Neutrophil (primary cell): ENCODE measurements around the gene RGS7BP.

ENCODE experiments used
- H3K27ac ChIP-seq: fragments of 200-600 bp; sonication (generic); 2 replicates; pipeline ENCODE4 v1.5.1; 2016; ENCODE audit warnings: mild to moderate bottlenecking, moderate library complexity
- H3K27me3 ChIP-seq: fragments of 200-600 bp; sonication (generic); 2 replicates; pipeline ENCODE4 v1.6.0; 2016; ENCODE audit warnings: mild to moderate bottlenecking
- H3K36me3 ChIP-seq: fragments of 200-600 bp; sonication (generic); 2 replicates; pipeline ENCODE4 v1.5.1; 2017
- H3K4me1 ChIP-seq, 2 experiments: fragments of 200-600 bp in 1 of 2; sonication (generic) in 1 of 2; 1 replicate in 1 of 2; 2 replicates in 1 of 2; pipeline versions ENCODE4 v1.5.1 to v1.6.1; 2013 to 2016; ENCODE audit warnings: low read depth in 1 of 2, low read length in 1 of 2, mild to moderate bottlenecking in 1 of 2, moderate library complexity in 1 of 2; ENCODE audit not compliant: control insufficient read depth in 1 of 2, insufficient read depth in 1 of 2
- H3K4me3 ChIP-seq, 2 experiments: fragments of 200-600 bp in 1 of 2; sonication (generic) in 1 of 2; 1 replicate in 1 of 2; 2 replicates in 1 of 2; pipeline ENCODE4 v1.5.1; 2013 to 2016; ENCODE audit warnings: low read depth in 1 of 2, low read length in 1 of 2, mild to moderate bottlenecking in 1 of 2, moderate library complexity in 1 of 2
- H3K9me3 ChIP-seq: fragments of 200-600 bp; sonication (generic); 2 replicates; pipeline ENCODE4 v1.5.1; 2016
- TF ChIP-seq, protein P1 (sequence below): fragments of 200-600 bp; sonication (generic); IDR thresholded peaks from 2 replicates; pipeline ENCODE4 v1.5.1; 2016; ENCODE audit warnings: antibody characterized with exemption

The RGS7BP gene

DNA sequence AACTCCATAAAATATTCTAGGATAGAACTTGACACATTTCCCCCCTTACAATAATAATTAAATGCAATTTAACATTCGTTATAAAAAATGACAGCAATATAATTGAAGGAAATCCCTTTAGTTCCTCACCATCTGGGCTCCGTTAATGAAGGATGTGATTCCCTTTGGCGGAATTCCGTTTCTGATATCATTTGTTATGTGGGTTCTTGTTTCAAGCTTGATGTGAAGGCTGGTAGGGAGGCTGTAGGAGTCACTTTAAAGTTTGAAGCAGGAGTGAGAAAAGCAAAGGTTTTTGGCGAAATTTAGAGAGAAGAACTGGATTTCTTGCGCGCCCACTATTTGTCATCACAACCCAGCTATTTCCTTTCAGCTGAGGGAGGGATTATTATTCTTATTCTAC is 4.0 kb downstream of the RGS7BP start:
- H3K27me3 ChIP-seq = peaks cover 46% of the 10 kb centered on the region
- no peaks in the 10 kb centered on the region for H3K4me1 ChIP-seq
- no peaks in the 10 kb centered on the region for H3K9me3 ChIP-seq
- no peak overlapping the region for H3K27ac ChIP-seq
- TF ChIP-seq, protein P1, sequence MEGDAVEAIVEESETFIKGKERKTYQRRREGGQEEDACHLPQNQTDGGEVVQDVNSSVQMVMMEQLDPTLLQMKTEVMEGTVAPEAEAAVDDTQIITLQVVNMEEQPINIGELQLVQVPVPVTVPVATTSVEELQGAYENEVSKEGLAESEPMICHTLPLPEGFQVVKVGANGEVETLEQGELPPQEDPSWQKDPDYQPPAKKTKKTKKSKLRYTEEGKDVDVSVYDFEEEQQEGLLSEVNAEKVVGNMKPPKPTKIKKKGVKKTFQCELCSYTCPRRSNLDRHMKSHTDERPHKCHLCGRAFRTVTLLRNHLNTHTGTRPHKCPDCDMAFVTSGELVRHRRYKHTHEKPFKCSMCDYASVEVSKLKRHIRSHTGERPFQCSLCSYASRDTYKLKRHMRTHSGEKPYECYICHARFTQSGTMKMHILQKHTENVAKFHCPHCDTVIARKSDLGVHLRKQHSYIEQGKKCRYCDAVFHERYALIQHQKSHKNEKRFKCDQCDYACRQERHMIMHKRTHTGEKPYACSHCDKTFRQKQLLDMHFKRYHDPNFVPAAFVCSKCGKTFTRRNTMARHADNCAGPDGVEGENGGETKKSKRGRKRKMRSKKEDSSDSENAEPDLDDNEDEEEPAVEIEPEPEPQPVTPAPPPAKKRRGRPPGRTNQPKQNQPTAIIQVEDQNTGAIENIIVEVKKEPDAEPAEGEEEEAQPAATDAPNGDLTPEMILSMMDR = no peak
- H3K36me3 ChIP-seq = no peaks in the 10 kb centered on the region
- no peak overlapping the region for H3K4me3 ChIP-seq

DNA sequence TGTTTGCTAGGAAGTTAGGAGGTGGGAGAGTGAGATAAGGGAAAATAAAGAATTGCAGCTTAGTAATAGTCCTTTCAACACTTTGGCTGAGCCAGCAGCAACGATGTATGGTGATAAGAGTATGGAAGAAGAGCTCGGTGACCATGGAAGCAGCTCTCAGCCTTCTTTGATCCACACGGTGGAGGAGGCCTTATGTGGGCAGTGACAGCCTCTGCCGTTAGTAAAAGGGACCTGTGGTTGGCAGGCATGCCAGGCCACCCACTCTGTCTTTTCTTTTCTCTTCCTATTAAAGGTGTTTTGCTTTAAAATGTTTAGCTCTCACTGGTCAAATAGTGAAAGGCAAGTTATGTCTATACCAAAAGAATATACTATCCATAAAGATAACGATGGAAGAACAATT is 7.7 kb downstream of the RGS7BP start:
- TF ChIP-seq, protein P1 = no peak
- H3K9me3 ChIP-seq = no peaks in the 10 kb centered on the region
- H3K27ac ChIP-seq = no peak overlapping the region

DNA sequence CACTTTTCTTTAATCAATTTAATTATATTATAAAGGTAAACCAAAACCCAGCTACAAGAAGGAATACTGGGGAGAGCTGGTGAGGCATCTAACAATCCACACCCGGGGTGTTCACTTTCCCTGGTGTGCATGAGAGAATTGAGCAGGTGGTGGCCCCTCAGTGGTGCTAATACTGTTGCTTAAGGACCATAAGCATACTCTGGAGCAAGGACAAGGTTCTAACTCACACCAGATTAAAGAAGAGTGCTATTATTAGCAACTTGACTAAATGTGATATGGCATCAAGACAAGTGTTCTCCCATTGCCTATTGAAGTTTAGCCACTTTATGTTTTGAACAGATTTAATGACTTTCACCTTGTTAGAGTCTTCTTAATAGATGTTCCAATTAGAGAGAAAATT is 8.8 kb downstream of the RGS7BP start:
- TF ChIP-seq, protein P1 = no peak
- Histone ChIP-seq H3K4me1 (no peaks in the 10 kb centered on the region), H3K9me3 (no peaks in the 10 kb centered on the region), H3K27ac (no peak overlapping the region), H3K27me3 (no peaks in the 10 kb centered on the region), H3K4me3 (no peak overlapping the region), H3K36me3 (no peaks in the 10 kb centered on the region)

More for the DNA sequence above, 7.7 kb downstream of the RGS7BP start:
- H3K4me3 ChIP-seq = no peak overlapping the region
- H3K27me3 ChIP-seq = peaks cover 10% of the 10 kb centered on the region
- H3K36me3 ChIP-seq = no peaks in the 10 kb centered on the region
- no peaks in the 10 kb centered on the region for H3K4me1 ChIP-seq

DNA sequence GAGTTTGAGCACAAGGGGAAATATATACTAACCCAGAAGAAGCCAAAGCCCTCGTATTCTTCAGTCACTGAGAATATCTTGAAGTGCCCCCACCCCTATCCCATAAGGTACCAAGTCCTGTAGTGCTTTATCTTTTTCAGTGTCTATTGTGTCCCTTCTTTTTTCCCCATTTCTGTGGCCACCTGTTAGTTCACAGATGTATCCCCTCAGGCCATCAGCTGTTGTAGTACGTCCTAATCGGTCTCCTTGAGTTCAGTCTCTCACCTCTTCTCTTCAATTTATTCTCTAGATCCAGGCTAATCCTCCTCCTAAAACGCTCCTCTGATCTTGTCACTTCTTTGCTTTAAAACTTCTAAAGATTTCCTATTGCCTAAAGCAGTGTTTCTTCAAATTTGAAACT is 10.4 kb downstream of the RGS7BP start:
- H3K9me3 ChIP-seq = no peaks in the 10 kb centered on the region
- H3K4me3 ChIP-seq = no peak overlapping the region
- TF ChIP-seq, protein P1 = no peak
- H3K36me3 ChIP-seq = no peaks in the 10 kb centered on the region
- no peaks in the 10 kb centered on the region for H3K27me3 ChIP-seq
- no peak overlapping the region for H3K27ac ChIP-seq
- H3K4me1 ChIP-seq = no peaks in the 10 kb centered on the region

DNA sequence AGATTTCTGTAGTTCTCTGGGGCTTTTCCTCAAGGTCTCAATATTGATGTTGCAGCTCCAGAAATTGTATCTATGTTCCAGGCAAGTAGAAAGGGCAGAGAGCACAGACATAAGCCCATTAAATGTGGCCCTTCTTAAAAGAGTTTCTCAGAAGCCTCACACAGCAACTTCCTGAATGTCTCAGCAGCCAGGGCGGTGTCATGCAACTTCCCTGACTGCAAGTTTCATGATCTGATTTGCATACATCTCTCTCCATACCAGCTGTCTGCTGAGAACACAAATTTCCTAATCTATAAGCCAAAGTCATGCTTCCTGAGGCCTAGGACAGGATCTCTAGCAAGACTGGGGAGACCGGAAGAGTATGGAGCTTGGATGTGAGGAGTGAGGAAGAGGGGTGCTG is 13.0 kb downstream of the RGS7BP start:
- H3K4me3 ChIP-seq = no peak overlapping the region
- H3K9me3 ChIP-seq = no peaks in the 10 kb centered on the region
- H3K36me3 ChIP-seq = no peaks in the 10 kb centered on the region
- H3K4me1 ChIP-seq = no peaks in the 10 kb centered on the region
- no peak overlapping the region for H3K27ac ChIP-seq
- no peaks in the 10 kb centered on the region for H3K27me3 ChIP-seq
- TF ChIP-seq, protein P1 = no peak

DNA sequence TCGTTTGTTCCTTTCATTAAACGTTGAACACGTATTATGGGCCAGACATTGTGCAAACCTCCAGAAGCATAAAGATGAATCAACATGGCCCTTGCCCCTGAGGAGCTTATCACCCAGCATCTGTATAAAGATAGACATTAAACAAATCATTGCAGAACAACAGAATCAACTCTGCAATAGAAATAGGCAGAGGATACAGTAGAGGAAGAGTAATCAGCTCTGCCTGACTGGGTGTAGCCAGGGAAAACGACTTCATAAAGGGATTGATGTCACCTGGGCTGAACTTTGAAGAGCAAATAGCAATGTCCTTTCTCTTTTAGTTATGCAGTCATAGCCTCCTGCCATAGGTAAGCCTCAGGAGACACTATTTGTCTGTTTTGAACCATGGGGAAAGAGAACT is 13.4 kb downstream of the RGS7BP start:
- TF ChIP-seq, protein P1 = no peak
- no peaks in the 10 kb centered on the region for H3K4me1 ChIP-seq
- no peaks in the 10 kb centered on the region for H3K9me3 ChIP-seq
- no peaks in the 10 kb centered on the region for H3K27me3 ChIP-seq
- H3K4me3 ChIP-seq = no peak overlapping the region
- no peaks in the 10 kb centered on the region for H3K36me3 ChIP-seq
- no peak overlapping the region for H3K27ac ChIP-seq
